ENCODE data around the gene SRGN. TPM values are rescaled to one million over a fixed set of nuclear protein-coding genes. Genes with fewer than 3 reads are reported as not detected.
A peak's percentile ranks its signal among the peaks of the same experiment; 100 is the strongest.

Gene SRGN
- total RNA-seq, 1 donor from 2014 or later = 232 TPM

DNA sequence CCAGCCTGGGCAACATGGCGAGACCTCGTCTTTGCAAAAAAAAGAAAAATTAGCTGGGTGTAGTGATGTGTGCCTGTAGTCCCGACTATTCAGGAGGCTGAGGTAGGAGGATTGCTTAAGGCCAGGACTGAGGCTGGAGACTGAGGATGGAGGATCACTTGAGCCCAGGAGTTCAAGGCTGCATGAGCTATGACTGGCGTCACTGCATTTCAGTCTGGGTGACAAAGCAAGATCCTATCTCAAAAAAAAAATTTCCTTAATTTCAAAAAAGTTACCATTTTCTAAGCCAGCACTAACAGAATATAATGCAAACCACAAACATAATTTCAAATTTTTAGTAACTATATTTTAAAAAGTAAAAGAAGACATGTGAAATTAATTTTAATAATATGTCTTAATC lies 13.4 kb upstream of the SRGN start:
- Histone ChIP-seq H3K9me3 (no peaks in the 10 kb centered on the region), H3K4me3 (no peak overlapping the region), H3K27me3 (ENCODE audit: low read depth) (no peaks in the 10 kb centered on the region), H3K4me1 (no peaks in the 10 kb centered on the region), H3K27ac (no peak overlapping the region), H3K36me3 (no peaks in the 10 kb centered on the region)
- intact Hi-C loops (cut with DNase I) = no loop called here
- ATAC-seq = no peak
- TF ChIP-seq, protein P1, sequence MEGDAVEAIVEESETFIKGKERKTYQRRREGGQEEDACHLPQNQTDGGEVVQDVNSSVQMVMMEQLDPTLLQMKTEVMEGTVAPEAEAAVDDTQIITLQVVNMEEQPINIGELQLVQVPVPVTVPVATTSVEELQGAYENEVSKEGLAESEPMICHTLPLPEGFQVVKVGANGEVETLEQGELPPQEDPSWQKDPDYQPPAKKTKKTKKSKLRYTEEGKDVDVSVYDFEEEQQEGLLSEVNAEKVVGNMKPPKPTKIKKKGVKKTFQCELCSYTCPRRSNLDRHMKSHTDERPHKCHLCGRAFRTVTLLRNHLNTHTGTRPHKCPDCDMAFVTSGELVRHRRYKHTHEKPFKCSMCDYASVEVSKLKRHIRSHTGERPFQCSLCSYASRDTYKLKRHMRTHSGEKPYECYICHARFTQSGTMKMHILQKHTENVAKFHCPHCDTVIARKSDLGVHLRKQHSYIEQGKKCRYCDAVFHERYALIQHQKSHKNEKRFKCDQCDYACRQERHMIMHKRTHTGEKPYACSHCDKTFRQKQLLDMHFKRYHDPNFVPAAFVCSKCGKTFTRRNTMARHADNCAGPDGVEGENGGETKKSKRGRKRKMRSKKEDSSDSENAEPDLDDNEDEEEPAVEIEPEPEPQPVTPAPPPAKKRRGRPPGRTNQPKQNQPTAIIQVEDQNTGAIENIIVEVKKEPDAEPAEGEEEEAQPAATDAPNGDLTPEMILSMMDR (IDR thresholded peaks at IDR 0.05) = no peak
- DNase-seq = no peak

DNA sequence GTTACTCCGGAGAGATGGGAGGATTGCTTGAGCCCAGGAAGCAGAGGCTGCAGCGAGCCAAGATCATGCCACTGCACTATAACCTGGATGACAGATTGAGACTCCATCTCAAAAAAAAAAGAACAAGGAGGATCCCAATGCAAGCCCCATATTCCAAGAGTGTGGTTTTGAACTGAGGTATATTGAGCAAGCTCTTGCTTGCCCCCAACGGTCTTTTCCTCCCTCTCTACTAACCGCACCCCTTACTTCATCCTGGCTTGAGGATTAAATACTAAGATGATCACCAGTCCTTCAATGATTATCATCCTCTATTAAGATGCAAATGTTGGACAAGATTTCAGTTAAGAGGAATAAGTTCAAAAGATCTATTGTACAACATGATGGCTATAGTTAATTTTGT lies 12.5 kb upstream of the SRGN start:
- ATAC-seq (no peak), DNase-seq (no peak)
- H3K36me3 ChIP-seq = no peaks in the 10 kb centered on the region
- intact Hi-C loops (cut with DNase I) = no loop called here
- no peaks in the 10 kb centered on the region for H3K4me1 ChIP-seq
- H3K27me3 ChIP-seq (ENCODE audit: low read depth) = no peaks in the 10 kb centered on the region
- TF ChIP-seq, protein P1 (IDR thresholded peaks at IDR 0.05) = no peak
- H3K27ac ChIP-seq = no peak overlapping the region
- no peaks in the 10 kb centered on the region for H3K9me3 ChIP-seq
- H3K4me3 ChIP-seq = no peak overlapping the region

DNA sequence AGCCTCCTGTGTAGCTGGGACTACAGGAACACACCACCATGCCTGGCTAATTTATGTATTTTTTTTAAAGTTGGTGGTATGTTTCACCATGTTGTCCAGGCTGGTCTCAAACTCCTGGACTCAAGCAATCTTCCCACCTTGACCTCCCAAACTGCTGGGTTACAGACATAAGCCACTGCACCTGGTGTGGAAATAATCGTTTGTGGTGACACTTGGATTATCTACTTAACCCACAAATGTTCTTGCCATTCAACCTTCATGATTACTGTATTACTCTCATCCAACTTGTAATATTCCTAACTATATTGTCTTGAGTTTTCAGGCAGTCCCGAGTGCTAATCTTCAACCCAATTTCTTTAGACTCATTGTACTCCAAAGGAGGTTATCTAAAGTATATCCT lies 9.6 kb upstream of the SRGN start:
- Histone ChIP-seq H3K4me3 (no peak overlapping the region), H3K36me3 (no peaks in the 10 kb centered on the region), H3K4me1 (no peaks in the 10 kb centered on the region), H3K27ac (no peak overlapping the region), H3K9me3 (no peaks in the 10 kb centered on the region), H3K27me3 (ENCODE audit: low read depth) (no peaks in the 10 kb centered on the region)
- DNase-seq (no peak), ATAC-seq (no peak)
- TF ChIP-seq, protein P1 (IDR thresholded peaks at IDR 0.05) = no peak
- intact Hi-C loops (cut with DNase I) = no loop called here

DNA sequence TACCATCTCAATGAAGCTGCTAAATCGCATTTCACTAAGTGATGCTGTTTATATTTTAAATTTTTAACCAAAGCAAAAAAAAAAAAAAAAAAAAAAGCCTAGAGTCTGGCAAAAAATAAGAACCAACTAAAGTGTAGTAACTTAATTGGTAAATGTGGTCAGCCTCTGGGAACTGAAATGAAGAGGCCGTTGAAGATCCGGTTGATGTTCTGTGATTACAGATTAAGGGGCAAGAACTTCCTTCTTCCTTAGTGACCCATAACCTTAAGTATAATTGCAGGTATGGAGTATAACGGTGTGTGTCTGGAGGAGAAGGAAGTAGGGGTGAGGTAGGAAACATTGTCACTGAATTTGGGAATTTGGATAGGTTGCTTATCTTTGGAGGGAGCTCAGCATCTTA lies 7.7 kb upstream of the SRGN start:
- ATAC-seq = no peak
- intact Hi-C loops (cut with DNase I) = no loop called here

DNA sequence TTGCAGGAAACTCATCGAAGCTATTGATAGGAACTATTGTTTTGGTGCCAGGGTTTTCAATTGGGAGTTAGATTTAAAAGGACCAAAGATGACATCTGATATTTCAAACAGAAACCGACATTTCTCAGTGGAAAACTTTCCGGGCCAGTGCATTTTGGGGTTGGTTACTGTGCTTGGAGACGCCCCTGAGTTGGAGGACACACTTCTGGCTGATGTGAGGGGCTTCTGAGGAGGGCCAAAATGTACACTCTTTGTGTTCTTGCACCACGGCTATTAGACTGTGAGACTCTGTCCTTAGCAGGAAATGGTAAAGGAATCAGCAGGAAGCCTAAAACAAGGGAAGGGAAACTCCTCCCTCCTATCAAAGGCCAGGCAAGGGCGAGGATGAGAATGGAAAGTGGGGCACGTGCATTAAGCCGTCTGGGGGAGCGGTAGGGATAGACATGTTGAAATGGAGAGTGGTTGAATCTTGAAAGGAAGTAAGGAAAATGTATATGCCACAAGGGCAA lies 1.8 kb upstream of the SRGN start:
- Histone ChIP-seq H3K36me3 (no peaks in the 10 kb centered on the region), H3K27me3 (ENCODE audit: low read depth) (no peaks in the 10 kb centered on the region), H3K9me3 (no peaks in the 10 kb centered on the region), H3K27ac (peak overlapping the region; percentile 89), H3K4me3 (peak overlapping the region; percentile 22), H3K4me1 (peaks cover 28% of the 10 kb centered on the region)
- ATAC-seq = peak in 1 of 2 donors; percentile 5
- intact Hi-C loops (cut with DNase I) = no loop called here
- TF ChIP-seq, protein P1 (IDR thresholded peaks at IDR 0.05) = no peak
- DNase-seq = no peak

More for the DNA sequence above, 7.7 kb upstream of the SRGN start:
- Histone ChIP-seq H3K4me3 (no peak overlapping the region), H3K27ac (no peak overlapping the region), H3K27me3 (ENCODE audit: low read depth) (no peaks in the 10 kb centered on the region), H3K9me3 (no peaks in the 10 kb centered on the region), H3K36me3 (no peaks in the 10 kb centered on the region), H3K4me1 (no peaks in the 10 kb centered on the region)
- TF ChIP-seq, protein P1 (IDR thresholded peaks at IDR 0.05) = no peak
- no peak for DNase-seq

DNA sequence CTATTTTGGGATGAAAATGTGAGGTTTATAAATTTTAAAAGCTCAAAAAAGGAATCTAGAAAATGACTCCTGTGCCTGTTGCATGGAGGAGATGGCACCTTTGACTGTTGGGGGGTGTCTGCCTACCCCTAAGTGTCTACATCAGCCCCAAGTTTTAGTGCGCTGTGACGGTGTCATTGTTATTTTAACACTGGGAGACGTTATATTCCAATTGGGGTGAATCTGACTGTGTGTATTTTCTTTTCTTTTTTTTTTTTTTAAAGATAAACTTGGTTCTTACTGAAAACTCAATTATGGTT lies 517 bp downstream of the SRGN start:
- TF ChIP-seq, protein P1 (IDR thresholded peaks at IDR 0.05) = no peak
- Histone ChIP-seq H3K9me3 (no peaks in the 10 kb centered on the region), H3K4me3 (peak overlapping the region; percentile 57), H3K4me1 (peaks cover 51% of the 10 kb centered on the region), H3K36me3 (no peaks in the 10 kb centered on the region), H3K27ac (peak overlapping the region; percentile 89), H3K27me3 (ENCODE audit: low read depth) (no peaks in the 10 kb centered on the region)
- ATAC-seq (no peak), DNase-seq (no peak)
- intact Hi-C loops (cut with DNase I) = no loop called here

Data from lower lobe of right lung (tissue), 2 donors.